Mesodermal cell (in vitro differentiated cells): ENCODE results near the gene SLC9A3.

Experiments used
- H3K27ac ChIP-seq: 2 replicates; pipeline ENCODE4 v1.7.0; 2013; ENCODE audit warnings: mild to moderate bottlenecking, low read depth, low read length, moderate library complexity; ENCODE audit not compliant: severe bottlenecking
- H3K36me3 ChIP-seq: 2 replicates; pipeline ENCODE4 v1.7.1; 2013; ENCODE audit warnings: mild to moderate bottlenecking, low read length, moderate library complexity; ENCODE audit not compliant: control insufficient read depth, insufficient read depth
- H3K4me1 ChIP-seq: one replicate; pipeline ENCODE4 v1.7.1; 2013; ENCODE audit warnings: mild to moderate bottlenecking, low read length; ENCODE audit not compliant: insufficient read depth, control insufficient read depth, poor library complexity, severe bottlenecking
- H3K4me3 ChIP-seq: 2 replicates; pipeline ENCODE4 v1.7.0; 2013; ENCODE audit warnings: low read length, control low read depth, mild to moderate bottlenecking; ENCODE audit not compliant: insufficient read depth, poor library complexity, severe bottlenecking; ENCODE audit errors: extremely low read depth
- H3K9me3 ChIP-seq: 2 replicates; pipeline ENCODE4 v1.7.1; 2013; ENCODE audit warnings: mild to moderate bottlenecking, low read length, moderate library complexity; ENCODE audit not compliant: control insufficient read depth
- WGBS, 2 experiments: methylation state at CpG; one replicate each; pipeline ENCODE4 v1.1.5; 2013; ENCODE audit warnings: missing lambda C conversion rate in 2 of 2; ENCODE audit not compliant: insufficient coverage in 2 of 2; 5-methylcytosine and 5-hydroxymethylcytosine counted together

SLC9A3 gene

GRCh38 chr5:463952-464351, 60.3 kb downstream of the SLC9A3 start:
- H3K36me3 ChIP-seq = peaks cover 42% of the 10 kb centered on the region
- H3K9me3 ChIP-seq = no peaks in the 10 kb centered on the region
- WGBS, 2 experiments = 94 to 95% methylated on average over 12 to 17 of the region's 18 CpGs

GRCh38 chr5:463301-463700, 60.9 kb downstream of the SLC9A3 start:
- Histone ChIP-seq H3K36me3 (peaks cover 48% of the 10 kb centered on the region), H3K9me3 (no peaks in the 10 kb centered on the region)
- 82 to 94% methylated on average over 5 to 6 of the region's 7 CpGs for WGBS, 2 experiments

More at GRCh38 chr5:463952-464351, 60.3 kb downstream of the SLC9A3 start:
- H3K4me3 ChIP-seq = no peak overlapping the region
- H3K27ac ChIP-seq = no peak overlapping the region
- H3K4me1 ChIP-seq = peaks cover 3% of the 10 kb centered on the region

GRCh38 chr5:462051-462481, 62.2 kb downstream of the SLC9A3 start:
- H3K4me1 ChIP-seq = peaks cover 3% of the 10 kb centered on the region
- no peak overlapping the region for H3K27ac ChIP-seq
- 97 to 98% methylated on average over 13 to 21 of the region's 24 CpGs for WGBS, 2 experiments
- H3K4me3 ChIP-seq = no peak overlapping the region
- no peaks in the 10 kb centered on the region for H3K9me3 ChIP-seq
- H3K36me3 ChIP-seq = peaks cover 61% of the 10 kb centered on the region

More at GRCh38 chr5:463301-463700, 60.9 kb downstream of the SLC9A3 start:
- H3K27ac ChIP-seq = no peak overlapping the region
- no peak overlapping the region for H3K4me3 ChIP-seq
- H3K4me1 ChIP-seq = peaks cover 3% of the 10 kb centered on the region

GRCh38 chr5:460273-460625, 64.0 kb downstream of the SLC9A3 start:
- Histone ChIP-seq H3K36me3 (peaks cover 72% of the 10 kb centered on the region), H3K27ac (no peak overlapping the region), H3K9me3 (no peaks in the 10 kb centered on the region), H3K4me3 (no peak overlapping the region), H3K4me1 (peaks cover 3% of the 10 kb centered on the region)
- 91 to 95% methylated on average over 7 to 8 of the region's 8 CpGs for WGBS, 2 experiments

GRCh38 chr5:459562-460272, 64.5 kb downstream of the SLC9A3 start:
- H3K27ac ChIP-seq = no peak overlapping the region
- peaks cover 3% of the 10 kb centered on the region for H3K4me1 ChIP-seq
- H3K4me3 ChIP-seq = no peak overlapping the region
- no peaks in the 10 kb centered on the region for H3K9me3 ChIP-seq
- H3K36me3 ChIP-seq = peaks cover 77% of the 10 kb centered on the region
- 94 to 95% methylated on average over 21 to 23 of the region's 24 CpGs for WGBS, 2 experiments

- Histone ChIP-seq H3K27ac (no peak overlapping the region), H3K4me3 (no peak overlapping the region), H3K36me3 (peaks cover 86% of the 10 kb centered on the region), H3K4me1 (peaks cover 3% of the 10 kb centered on the region), H3K9me3 (no peaks in the 10 kb centered on the region)
- WGBS, 2 experiments = 93 to 98% methylated on average over 12 to 14 of the region's 17 CpGs
Observed at GRCh38 chr5:458547-459353, 65.5 kb downstream of the SLC9A3 start.

GRCh38 chr5:457195-457961, 66.9 kb downstream of the SLC9A3 start:
- Histone ChIP-seq H3K4me3 (no peak overlapping the region), H3K36me3 (peaks cover 90% of the 10 kb centered on the region), H3K4me1 (peaks cover 3% of the 10 kb centered on the region), H3K27ac (no peak overlapping the region), H3K9me3 (peaks cover 3% of the 10 kb centered on the region)
- WGBS, 2 experiments = 94 to 95% methylated on average over 16 to 18 of the region's 19 CpGs

- WGBS, 2 experiments = 96 to 97% methylated on average over 22 to 25 of the region's 28 CpGs
- peaks cover under 1% of the 10 kb centered on the region for H3K4me1 ChIP-seq
- H3K36me3 ChIP-seq = peaks cover 89% of the 10 kb centered on the region
- peaks cover 11% of the 10 kb centered on the region for H3K9me3 ChIP-seq
- H3K4me3 ChIP-seq = no peak overlapping the region
- H3K27ac ChIP-seq = no peak overlapping the region
Observed at GRCh38 chr5:456351-457194, 67.7 kb downstream of the SLC9A3 start.

- 92 to 98% methylated on average over 8 to 10 of the region's 11 CpGs for WGBS, 2 experiments
- H3K9me3 ChIP-seq = peaks cover 13% of the 10 kb centered on the region
- peaks cover 90% of the 10 kb centered on the region for H3K36me3 ChIP-seq
Observed at GRCh38 chr5:455806-456205, 68.4 kb downstream of the SLC9A3 start.

GRCh38 chr5:454936-455335, 69.3 kb downstream of the SLC9A3 start:
- 81% methylated on average over 10 to 11 of the region's 11 CpGs for WGBS, 2 experiments
- Histone ChIP-seq H3K4me1 (no peaks in the 10 kb centered on the region), H3K9me3 (peaks cover 13% of the 10 kb centered on the region), H3K36me3 (peaks cover 89% of the 10 kb centered on the region), H3K27ac (no peak overlapping the region), H3K4me3 (no peak overlapping the region)

More at GRCh38 chr5:455806-456205, 68.4 kb downstream of the SLC9A3 start:
- no peak overlapping the region for H3K4me3 ChIP-seq
- H3K4me1 ChIP-seq = no peaks in the 10 kb centered on the region
- no peak overlapping the region for H3K27ac ChIP-seq
